HG03103 (cell line): Measurements from ENCODE around the gene GLIS2.

Experiments used
- ATAC-seq: cut with Tn5 transposase; IDR thresholded peaks from one replicate; pipeline ENCODE4 v1.9.1; 2021; ENCODE audit warnings: low read depth; ENCODE audit not compliant: unreplicated experiment

The GLIS2 gene

GRCh38 chr16:4295581-4295980 lies 20.3 kb upstream of the GLIS2 start:
- no peak for ATAC-seq

- ATAC-seq = no peak
Measured at GRCh38 chr16:4297480-4297879, 18.4 kb upstream of the GLIS2 start.

- ATAC-seq = no peak
Measured at GRCh38 chr16:4298761-4299522, 16.9 kb upstream of the GLIS2 start.

GRCh38 chr16:4301177-4301576 lies 14.7 kb upstream of the GLIS2 start:
- no peak for ATAC-seq

- ATAC-seq = no peak
Measured at GRCh38 chr16:4301968-4302367, 13.9 kb upstream of the GLIS2 start.

GRCh38 chr16:4303973-4304372 lies 11.9 kb upstream of the GLIS2 start:
- no peak for ATAC-seq

GRCh38 chr16:4306470-4307214 lies 9.2 kb upstream of the GLIS2 start:
- no peak for ATAC-seq

GRCh38 chr16:4307215-4308037 lies 8.4 kb upstream of the GLIS2 start:
- ATAC-seq = peak; percentile 82

GRCh38 chr16:4309102-4309832 lies 6.6 kb upstream of the GLIS2 start:
- no peak for ATAC-seq

GRCh38 chr16:4309833-4310266 lies 6.0 kb upstream of the GLIS2 start:
- no peak for ATAC-seq

- ATAC-seq = no peak
Measured at GRCh38 chr16:4313563-4314531, 2.0 kb upstream of the GLIS2 start.

GRCh38 chr16:4314532-4315185 lies 1.2 kb upstream of the GLIS2 start:
- no peak for ATAC-seq

- no peak for ATAC-seq
Measured at GRCh38 chr16:4316108-4316863, 419 bp downstream of the GLIS2 start.

GRCh38 chr16:4316864-4317531 lies 1.1 kb downstream of the GLIS2 start:
- no peak for ATAC-seq

- no peak for ATAC-seq
Measured at GRCh38 chr16:4317532-4318450, 1.9 kb downstream of the GLIS2 start.

- ATAC-seq = no peak
Measured at GRCh38 chr16:4318451-4318910, 2.6 kb downstream of the GLIS2 start.
